SU-DHL-6 (cell line): ENCODE measurements around the gene APOL1.

Experiments
- H2AFZ ChIP-seq: fragments of 200-600 bp; sonication (generic); 2 replicates; pipeline ENCODE4 v1.6.1; 2014; ENCODE audit warnings: low read depth, mild to moderate bottlenecking, moderate library complexity, mixed read lengths, antibody characterized with exemption, low read length; ENCODE audit not compliant: severe bottlenecking
- H3F3A ChIP-seq: fragments of 200-600 bp; shearing (Covaris generic); 2 replicates; pipeline ENCODE4 v1.6.0; 2016; ENCODE audit warnings: antibody characterized with exemption, mild to moderate bottlenecking; ENCODE audit not compliant: insufficient read depth
- H3K27ac ChIP-seq: fragments of 200-600 bp; sonication (generic); 2 replicates; pipeline ENCODE4 v1.5.1; 2016; ENCODE audit warnings: low read depth, mild to moderate bottlenecking, low read length, moderate library complexity, mixed read lengths
- H3K27me3 ChIP-seq: fragments of 200-600 bp; sonication (generic), shearing (Covaris generic); 2 replicates; pipeline ENCODE4 v1.6.0; 2014; ENCODE audit warnings: mild to moderate bottlenecking, low read length
- H3K36me3 ChIP-seq: fragments of 200-600 bp; sonication (generic); 2 replicates; pipeline ENCODE4 v1.6.1; 2014; ENCODE audit warnings: mild to moderate bottlenecking, low read length, mixed read lengths
- H3K4me2 ChIP-seq: fragments of 300-600, 200-600 bp; shearing (Covaris generic), sonication (generic); 2 replicates; pipeline ENCODE4 v1.6.0; 2014; ENCODE audit warnings: low read length, low read depth, mild to moderate bottlenecking; ENCODE audit not compliant: poor library complexity, severe bottlenecking
- H3K4me3 ChIP-seq: fragments of 200-600 bp; sonication (generic); 2 replicates; pipeline ENCODE4 v1.5.1; 2014; ENCODE audit warnings: antibody characterized with exemption, low read length, mild to moderate bottlenecking, mixed read lengths; ENCODE audit not compliant: insufficient read depth, poor library complexity, severe bottlenecking
- H3K79me2 ChIP-seq: fragments of 200-600 bp; sonication (generic); 2 replicates; pipeline ENCODE4 v1.6.1; 2014; ENCODE audit warnings: mild to moderate bottlenecking, low read length, moderate library complexity; ENCODE audit not compliant: insufficient read depth
- H3K9ac ChIP-seq: fragments of 200-600 bp; sonication (generic); 2 replicates; pipeline ENCODE4 v1.7.0; 2014; ENCODE audit warnings: mild to moderate bottlenecking, low read length
- H3K9me2 ChIP-seq: fragments of 200-600 bp; sonication (generic); replicated peaks from 2 replicates; pipeline ENCODE4 v1.6.1; 2014; ENCODE audit warnings: low read length; ENCODE audit not compliant: insufficient read depth
- H3K9me3 ChIP-seq: fragments of 200-600 bp; sonication (generic); 2 replicates; pipeline ENCODE4 v1.6.1; 2014; ENCODE audit warnings: low read length, mixed read lengths; ENCODE audit not compliant: insufficient read depth
- H4K20me1 ChIP-seq: fragments of 200-600 bp; sonication (generic); 2 replicates; pipeline ENCODE4 v1.6.1; 2014; ENCODE audit warnings: low read depth, mild to moderate bottlenecking, antibody characterized with exemption, low read length, moderate library complexity, mixed read lengths
- EZH2phosphoT487 ChIP-seq: fragments of 200-600 bp; sonication (generic), shearing (Covaris generic); conservative IDR thresholded peaks from 2 replicates; pipeline ENCODE4 v1.6.1; 2018; ENCODE audit warnings: mild to moderate bottlenecking, antibody characterized with exemption, low read length, moderate library complexity, mixed read lengths
- TF ChIP-seq, protein P1 (sequence below): fragments of 200-600 bp; sonication (generic); IDR thresholded peaks from one replicate; pipeline ENCODE4 v1.5.1; 2017; ENCODE audit warnings: antibody characterized with exemption, mild to moderate bottlenecking, low read length, moderate library complexity; ENCODE audit not compliant: insufficient read depth, poor library complexity, severe bottlenecking

APOL1 gene

DNA sequence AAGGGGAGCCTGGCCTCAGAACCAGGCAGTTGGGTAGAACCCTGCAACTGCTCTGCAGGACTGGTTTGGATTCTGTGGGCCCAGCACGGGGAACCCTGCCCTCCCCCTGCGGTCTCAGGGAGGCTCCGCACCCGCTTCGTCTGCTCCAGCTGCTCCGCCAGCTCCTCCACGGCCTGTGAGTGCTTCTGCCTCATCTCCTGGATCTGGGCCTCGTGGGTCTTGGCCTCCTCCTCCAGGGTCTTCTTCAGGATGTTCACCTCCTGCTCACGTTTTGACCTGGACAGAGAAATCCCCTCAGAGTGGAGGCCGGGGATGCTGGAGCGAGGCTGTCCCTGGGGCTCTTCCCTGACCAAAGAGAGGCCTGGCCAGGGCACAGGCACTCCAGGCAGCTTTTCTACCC, 41.9 kb downstream of the APOL1 start:
- Histone ChIP-seq H4K20me1 (no peaks in the 10 kb centered on the region), H2AFZ (no peak overlapping the region)

DNA sequence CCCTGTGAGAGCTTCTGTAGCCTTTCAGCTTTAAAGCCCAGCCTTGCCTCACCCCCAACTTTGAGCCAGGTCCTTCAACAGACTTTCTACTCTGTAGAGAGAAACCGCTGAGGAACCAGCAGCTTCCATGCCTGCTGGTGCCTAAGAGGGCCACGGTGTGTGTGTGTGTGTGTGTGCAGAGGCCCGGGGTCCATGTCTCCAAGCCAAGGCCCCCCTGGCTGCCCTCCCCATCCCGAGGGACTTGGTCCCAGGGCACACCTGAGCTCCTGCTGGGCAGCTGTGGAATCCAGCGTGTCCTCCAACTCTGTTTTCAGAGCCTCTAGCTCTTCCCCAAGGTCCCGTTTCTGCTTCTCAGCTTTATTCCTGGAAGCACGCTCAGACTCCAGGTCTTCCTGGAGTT, 42.3 kb downstream of the APOL1 start:
- H3K9ac ChIP-seq: no peak overlapping the region
- H3K4me3 ChIP-seq: no peak overlapping the region
- no peaks in the 10 kb centered on the region for H3K27me3 ChIP-seq
- H2AFZ ChIP-seq: no peak overlapping the region
- no peaks in the 10 kb centered on the region for H3F3A ChIP-seq
- H3K36me3 ChIP-seq: peaks cover 33% of the 10 kb centered on the region
- H3K4me2 ChIP-seq: no peak overlapping the region
- peaks cover 3% of the 10 kb centered on the region; the same call in 1 of the 2 replicates for H3K79me2 ChIP-seq
- H3K27ac ChIP-seq: no peak overlapping the region
- no peaks in the 10 kb centered on the region for H3K9me3 ChIP-seq
- H3K9me2 ChIP-seq: no peaks in the 10 kb centered on the region
- no peak for TF ChIP-seq EZH2phosphoT487
- TF ChIP-seq, protein P1, sequence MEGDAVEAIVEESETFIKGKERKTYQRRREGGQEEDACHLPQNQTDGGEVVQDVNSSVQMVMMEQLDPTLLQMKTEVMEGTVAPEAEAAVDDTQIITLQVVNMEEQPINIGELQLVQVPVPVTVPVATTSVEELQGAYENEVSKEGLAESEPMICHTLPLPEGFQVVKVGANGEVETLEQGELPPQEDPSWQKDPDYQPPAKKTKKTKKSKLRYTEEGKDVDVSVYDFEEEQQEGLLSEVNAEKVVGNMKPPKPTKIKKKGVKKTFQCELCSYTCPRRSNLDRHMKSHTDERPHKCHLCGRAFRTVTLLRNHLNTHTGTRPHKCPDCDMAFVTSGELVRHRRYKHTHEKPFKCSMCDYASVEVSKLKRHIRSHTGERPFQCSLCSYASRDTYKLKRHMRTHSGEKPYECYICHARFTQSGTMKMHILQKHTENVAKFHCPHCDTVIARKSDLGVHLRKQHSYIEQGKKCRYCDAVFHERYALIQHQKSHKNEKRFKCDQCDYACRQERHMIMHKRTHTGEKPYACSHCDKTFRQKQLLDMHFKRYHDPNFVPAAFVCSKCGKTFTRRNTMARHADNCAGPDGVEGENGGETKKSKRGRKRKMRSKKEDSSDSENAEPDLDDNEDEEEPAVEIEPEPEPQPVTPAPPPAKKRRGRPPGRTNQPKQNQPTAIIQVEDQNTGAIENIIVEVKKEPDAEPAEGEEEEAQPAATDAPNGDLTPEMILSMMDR: no peak
- H4K20me1 ChIP-seq: no peaks in the 10 kb centered on the region

More for the DNA sequence above, 41.9 kb downstream of the APOL1 start:
- Histone ChIP-seq H3K4me2 (no peak overlapping the region), H3K79me2 (peaks cover 3% of the 10 kb centered on the region; the same call in 1 of the 2 replicates), H3K9ac (no peak overlapping the region), H3K4me3 (no peak overlapping the region), H3F3A (no peaks in the 10 kb centered on the region), H3K27ac (no peak overlapping the region), H3K9me3 (no peaks in the 10 kb centered on the region), H3K27me3 (no peaks in the 10 kb centered on the region), H3K36me3 (peaks cover 33% of the 10 kb centered on the region), H3K9me2 (no peaks in the 10 kb centered on the region)
- TF ChIP-seq EZH2phosphoT487: no peak
- TF ChIP-seq, protein P1: no peak

DNA sequence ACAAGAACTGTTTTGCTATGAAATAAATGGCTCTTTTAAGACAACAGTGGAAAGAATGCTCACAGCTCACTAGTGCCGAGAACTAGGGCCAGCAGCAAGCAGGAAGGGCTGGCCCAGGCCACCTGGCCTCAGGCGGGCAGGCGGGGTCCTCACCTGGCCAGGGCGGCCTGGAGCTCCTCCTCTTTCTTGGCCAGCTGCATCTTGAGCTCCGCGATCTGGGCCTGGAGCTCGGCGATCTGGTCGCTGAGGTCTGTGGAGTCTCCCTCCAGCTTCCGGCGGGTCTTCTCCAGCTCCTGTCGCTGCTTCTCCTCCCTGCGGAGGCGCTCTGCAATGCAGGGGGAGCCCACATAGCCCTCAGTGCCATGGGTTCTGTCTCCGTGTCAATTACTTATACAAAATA, 43.8 kb downstream of the APOL1 start:
- no peaks in the 10 kb centered on the region for H4K20me1 ChIP-seq
- H3K27me3 ChIP-seq: no peaks in the 10 kb centered on the region
- no peak overlapping the region for H3K9ac ChIP-seq
- H3K79me2 ChIP-seq: peaks cover 3% of the 10 kb centered on the region; the same call in 1 of the 2 replicates
- H3K36me3 ChIP-seq: peaks cover 38% of the 10 kb centered on the region
- no peak overlapping the region for H3K4me2 ChIP-seq
- H3K9me2 ChIP-seq: no peaks in the 10 kb centered on the region
- no peak overlapping the region for H2AFZ ChIP-seq
- no peaks in the 10 kb centered on the region for H3F3A ChIP-seq
- no peaks in the 10 kb centered on the region for H3K9me3 ChIP-seq
- no peak overlapping the region for H3K4me3 ChIP-seq
- no peak overlapping the region for H3K27ac ChIP-seq
- TF ChIP-seq, protein P1: no peak
- TF ChIP-seq EZH2phosphoT487: no peak
